22Rv1 (cell line): Measurements from ENCODE around the gene DNAJB8.

ENCODE experiments used
- H3K27ac ChIP-seq: fragments of 450-650 bp; 2 replicates; pipeline ENCODE4 v1.5.1; 2017
- ZFX ChIP-seq: fragments of 450-650 bp; IDR thresholded peaks from 2 replicates; pipeline ENCODE4 v1.6.1; 2017; ENCODE audit warnings: antibody characterized with exemption, borderline replicate concordance
- TF ChIP-seq, protein P1 (sequence below): fragments of 450-650 bp; IDR thresholded peaks from 2 replicates; pipeline ENCODE4 v1.5.1; 2017; ENCODE audit warnings: mild to moderate bottlenecking

Gene DNAJB8

DNA sequence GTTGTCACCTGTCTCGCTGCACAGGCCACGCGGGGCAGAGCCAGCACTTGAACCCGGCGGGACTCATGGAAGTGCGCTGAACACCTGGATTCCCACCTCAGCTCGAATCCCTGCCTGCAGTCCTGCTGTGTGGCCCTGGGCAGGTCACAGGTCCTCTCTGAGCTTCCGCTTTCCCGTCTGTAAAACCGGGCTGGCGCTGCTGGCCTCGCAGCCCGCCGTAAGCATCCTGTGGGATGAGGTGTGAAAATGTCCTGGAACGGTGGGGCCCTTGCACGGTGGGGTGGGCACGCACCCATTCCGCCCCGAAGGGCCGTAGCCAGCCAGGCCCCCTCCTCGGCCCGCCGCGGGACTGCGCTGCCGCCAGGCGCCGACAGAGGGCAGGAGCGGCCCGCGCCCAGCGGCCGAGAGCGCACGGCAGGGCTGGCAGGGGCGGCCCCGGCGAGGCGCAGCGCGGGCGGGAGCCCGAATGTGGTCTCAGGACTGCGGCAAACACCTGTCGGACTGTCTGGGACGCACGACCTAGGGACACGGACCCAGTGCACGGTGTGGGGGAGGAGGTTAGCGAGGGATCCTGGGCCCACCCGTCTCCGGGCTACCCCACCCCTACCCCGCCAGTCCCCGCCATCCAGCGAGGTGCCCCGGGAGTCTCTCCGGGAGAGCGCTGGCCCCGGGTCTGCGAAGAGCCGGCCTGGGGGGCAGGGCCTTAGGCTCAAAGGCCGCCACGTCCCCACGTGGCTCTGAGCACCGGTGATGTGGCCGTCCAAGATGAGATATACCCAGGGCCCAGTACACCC lies 40.4 kb downstream of the DNAJB8 start:
- H3K27ac ChIP-seq = peak overlapping the region; percentile 46
- TF ChIP-seq, protein P1, sequence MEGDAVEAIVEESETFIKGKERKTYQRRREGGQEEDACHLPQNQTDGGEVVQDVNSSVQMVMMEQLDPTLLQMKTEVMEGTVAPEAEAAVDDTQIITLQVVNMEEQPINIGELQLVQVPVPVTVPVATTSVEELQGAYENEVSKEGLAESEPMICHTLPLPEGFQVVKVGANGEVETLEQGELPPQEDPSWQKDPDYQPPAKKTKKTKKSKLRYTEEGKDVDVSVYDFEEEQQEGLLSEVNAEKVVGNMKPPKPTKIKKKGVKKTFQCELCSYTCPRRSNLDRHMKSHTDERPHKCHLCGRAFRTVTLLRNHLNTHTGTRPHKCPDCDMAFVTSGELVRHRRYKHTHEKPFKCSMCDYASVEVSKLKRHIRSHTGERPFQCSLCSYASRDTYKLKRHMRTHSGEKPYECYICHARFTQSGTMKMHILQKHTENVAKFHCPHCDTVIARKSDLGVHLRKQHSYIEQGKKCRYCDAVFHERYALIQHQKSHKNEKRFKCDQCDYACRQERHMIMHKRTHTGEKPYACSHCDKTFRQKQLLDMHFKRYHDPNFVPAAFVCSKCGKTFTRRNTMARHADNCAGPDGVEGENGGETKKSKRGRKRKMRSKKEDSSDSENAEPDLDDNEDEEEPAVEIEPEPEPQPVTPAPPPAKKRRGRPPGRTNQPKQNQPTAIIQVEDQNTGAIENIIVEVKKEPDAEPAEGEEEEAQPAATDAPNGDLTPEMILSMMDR = peak; percentile 99
- TF ChIP-seq ZFX = no peak

DNA sequence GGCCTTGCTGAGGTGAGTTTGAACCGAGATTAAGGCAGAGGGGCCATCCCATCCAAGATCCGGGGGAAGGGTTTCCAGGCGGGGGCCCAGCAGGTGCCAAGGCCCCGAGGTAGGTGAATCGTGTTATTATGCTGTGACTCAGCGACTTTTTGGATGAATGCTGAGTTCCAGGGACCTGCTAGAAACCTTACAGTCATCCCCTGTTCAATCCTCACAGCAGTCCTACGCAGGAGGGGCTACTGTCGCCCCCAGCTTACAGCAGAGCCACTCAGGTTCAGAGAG lies 40.9 kb downstream of the DNAJB8 start:
- peak overlapping the region; percentile 8; the same call in 1 of the 2 replicates for H3K27ac ChIP-seq
- TF ChIP-seq ZFX = no peak

DNA sequence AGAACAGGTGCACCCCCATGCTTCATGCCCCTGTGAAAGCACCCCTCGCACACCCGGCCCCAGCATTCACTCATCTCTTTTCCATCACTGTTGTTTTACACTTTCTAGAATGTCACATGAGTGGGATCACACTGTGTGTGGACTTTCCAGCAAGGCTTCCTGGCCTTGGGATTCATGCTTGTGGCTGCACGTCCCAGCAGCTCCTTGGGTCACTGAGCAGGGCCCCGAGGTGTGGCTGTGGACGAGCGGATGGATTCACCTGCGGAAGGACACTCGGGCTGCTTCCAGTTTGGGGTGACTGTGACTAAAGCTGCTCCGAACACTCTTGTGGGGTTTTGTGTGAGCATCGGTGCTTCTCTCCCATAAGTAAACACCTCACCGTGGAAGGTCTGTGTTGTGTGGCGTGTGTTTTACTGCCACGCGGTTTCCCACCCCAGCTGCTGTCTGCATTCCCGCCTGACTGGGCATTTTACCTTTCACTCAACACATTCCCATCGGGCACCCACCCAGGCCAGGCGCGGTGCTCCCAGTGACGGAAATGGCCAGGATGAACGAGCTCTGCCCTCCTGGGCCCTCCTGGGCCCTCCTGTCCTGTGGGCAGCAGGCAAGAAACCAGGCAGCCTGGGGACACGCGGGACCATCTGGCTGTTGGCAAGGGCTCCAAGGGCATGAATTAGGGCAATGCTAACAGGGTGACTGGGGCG lies 41.4 kb downstream of the DNAJB8 start:
- TF ChIP-seq ZFX = no peak
- TF ChIP-seq, protein P1 = no peak
- peak overlapping the region; percentile 30 for H3K27ac ChIP-seq

DNA sequence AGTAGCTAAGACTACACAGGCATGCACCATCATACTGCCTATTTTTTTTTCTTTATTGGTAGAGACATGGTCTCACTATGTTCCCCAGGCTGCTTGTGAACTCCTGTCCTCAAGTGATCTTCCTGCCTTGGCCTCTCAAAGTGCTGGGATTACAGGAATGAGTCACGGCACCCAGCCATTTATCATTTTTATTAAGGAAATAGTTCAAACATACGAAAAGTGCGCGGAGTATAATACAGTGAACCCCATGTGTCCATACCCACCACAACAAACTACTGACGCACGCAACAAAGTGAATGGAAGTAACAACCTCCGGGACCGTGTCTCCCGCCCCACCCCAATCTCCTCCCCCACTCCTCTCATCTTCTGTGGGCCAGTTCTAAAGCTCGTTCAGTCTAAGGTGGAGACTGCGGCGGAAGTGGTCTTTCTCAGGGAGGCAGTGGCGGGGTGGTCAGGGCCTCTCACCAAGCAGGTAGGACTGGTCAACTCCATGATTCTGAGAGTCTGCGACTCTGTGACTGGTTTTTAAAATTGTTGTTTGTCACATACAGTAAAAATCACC lies 42.1 kb downstream of the DNAJB8 start:
- no peak for TF ChIP-seq ZFX
- TF ChIP-seq, protein P1 = no peak
- peak overlapping the region; percentile 33 for H3K27ac ChIP-seq

DNA sequence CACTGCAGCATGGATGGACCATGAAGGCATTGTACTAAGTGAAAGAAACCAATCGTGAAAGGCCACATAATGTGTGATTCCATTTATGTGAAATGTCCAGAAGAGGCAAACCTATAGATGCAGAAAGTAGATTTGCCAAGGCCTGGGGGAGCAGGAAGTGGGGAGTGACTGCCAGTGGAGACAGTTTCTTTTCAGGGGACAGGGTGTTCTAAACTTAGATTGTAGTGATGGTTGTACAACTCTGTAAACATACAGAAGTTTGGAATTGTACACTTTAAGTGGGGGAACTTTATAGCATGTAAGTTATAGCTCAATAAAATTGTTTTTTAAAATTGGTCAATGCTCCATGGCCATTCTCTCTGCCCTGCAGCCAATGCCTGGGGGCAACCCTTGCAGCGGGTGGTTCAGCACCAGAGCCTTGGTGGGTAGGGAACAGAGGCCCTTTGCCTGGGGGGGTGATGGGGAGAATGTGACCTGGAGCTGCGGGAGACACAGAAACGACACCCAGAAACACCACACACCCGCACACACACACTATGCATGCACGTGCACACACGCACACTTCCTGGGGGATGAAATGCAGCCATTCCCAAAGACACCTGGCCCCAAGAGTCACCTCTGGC lies 43.1 kb downstream of the DNAJB8 start:
- H3K27ac ChIP-seq = peak overlapping the region; percentile 33
- no peak for TF ChIP-seq ZFX
- TF ChIP-seq, protein P1 = no peak

DNA sequence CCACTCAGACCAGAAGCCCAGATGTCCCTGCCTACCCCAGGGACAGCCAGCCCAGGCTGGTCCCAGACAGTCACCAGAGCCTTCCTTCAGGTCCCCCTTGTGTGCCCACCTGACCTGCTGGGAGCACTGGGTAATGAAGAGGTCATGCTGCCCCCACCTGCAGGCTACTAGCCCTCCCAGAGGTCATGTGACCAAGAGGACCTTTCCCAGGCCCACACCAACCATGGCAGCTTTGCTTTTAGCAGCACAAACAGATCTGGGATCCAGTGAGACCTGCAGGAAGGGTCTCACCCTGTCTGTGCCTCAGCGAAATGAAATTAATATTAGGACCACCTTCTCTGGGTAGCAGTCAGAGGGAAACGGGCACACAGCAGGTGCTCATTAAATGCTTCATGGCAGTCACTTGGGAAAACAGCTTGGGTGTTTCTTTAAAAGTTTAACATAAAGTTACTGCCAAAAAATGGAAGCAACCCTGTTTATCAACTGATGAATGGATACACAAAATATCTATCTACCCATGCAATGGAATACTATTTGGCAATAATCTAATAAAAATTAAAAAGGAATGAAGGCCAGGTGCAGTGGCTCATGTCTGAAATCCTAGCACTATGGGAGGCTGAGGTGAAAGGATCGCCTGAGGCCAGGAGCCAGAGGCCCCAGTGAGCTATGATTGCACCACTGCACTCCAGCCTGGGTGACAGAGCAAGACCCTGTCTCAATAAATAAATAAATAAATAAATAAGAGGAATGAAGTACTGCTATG lies 43.7 kb downstream of the DNAJB8 start:
- TF ChIP-seq ZFX = no peak
- TF ChIP-seq, protein P1 = no peak
- peak overlapping the region; percentile 33 for H3K27ac ChIP-seq

DNA sequence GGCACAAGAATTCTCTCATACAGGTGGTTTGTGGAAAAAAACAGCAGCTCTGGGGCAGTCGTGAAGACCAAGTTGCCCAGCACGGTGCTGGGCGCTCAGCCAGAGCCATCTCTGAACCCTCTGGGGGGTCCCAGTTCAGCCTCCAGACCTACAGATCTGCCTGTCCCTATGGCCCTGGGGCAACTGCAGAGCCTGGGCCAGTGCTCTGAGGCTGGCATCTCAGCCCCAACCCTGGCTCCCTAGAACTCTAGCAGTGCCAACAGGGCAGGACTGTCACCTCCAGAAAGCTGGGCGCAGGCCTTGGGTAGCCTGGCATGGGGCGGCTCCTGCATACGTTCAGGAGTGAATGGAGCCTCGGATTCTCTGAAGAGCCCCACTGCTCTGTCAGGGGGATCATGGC lies 44.7 kb downstream of the DNAJB8 start:
- TF ChIP-seq ZFX = no peak
- TF ChIP-seq, protein P1 = no peak

More for the DNA sequence above, 44.7 kb downstream of the DNAJB8 start:
- H3K27ac ChIP-seq = no peak overlapping the region
